ENCODE measurements around the gene SPATS1. TPM values are rescaled to one million over a fixed set of nuclear protein-coding genes. Genes with fewer than 3 reads are reported as not detected.

Gene SPATS1
- total RNA-seq, 1 donor from 2014 or later, result not detected

- Histone ChIP-seq H3K27me3 (ENCODE audit: insufficient read depth, low read length) (peaks cover 42% of the 10 kb centered on the region), H3K4me1 (ENCODE audit: insufficient read depth, low read length) (no peaks in the 10 kb centered on the region), H3K4me3 (ENCODE audit: insufficient read depth, low read depth, low read length) (no peak overlapping the region), H3K27ac (ENCODE audit: low read depth, low read length) (no peak overlapping the region), H3K36me3 (ENCODE audit: insufficient read depth, low read length) (no peaks in the 10 kb centered on the region), H3K79me2 (ENCODE audit: insufficient read depth, low read length) (no peaks in the 10 kb centered on the region), H3K9me3 (ENCODE audit: insufficient read depth, low read depth, low read length) (no peaks in the 10 kb centered on the region), H2AFZ (ENCODE audit: low read depth, low read length) (no peak overlapping the region), H4K20me1 (ENCODE audit: insufficient read depth, low read length) (no peaks in the 10 kb centered on the region), H3K4me2 (ENCODE audit: low read length) (no peak overlapping the region), H3K9ac (ENCODE audit: low read length) (no peak overlapping the region)
- H3K4me1 Mint-ChIP-seq (ENCODE audit: low read depth, unreplicated experiment), result no peaks in the 10 kb centered on the region
- no peaks in the 10 kb centered on the region for H3K36me3 Mint-ChIP-seq (ENCODE audit: low read depth, unreplicated experiment)
- FAIRE-seq (no peak), DNase-seq (ENCODE audit: low read depth) (no peak)
- peaks cover 41% of the 10 kb centered on the region for H3K27me3 Mint-ChIP-seq (ENCODE audit: low read depth, unreplicated experiment)
- no peak overlapping the region for H3K4me3 Mint-ChIP-seq (ENCODE audit: unreplicated experiment)
- H3K27ac Mint-ChIP-seq (ENCODE audit: unreplicated experiment), result no peak overlapping the region
- H3K9me3 Mint-ChIP-seq (ENCODE audit: unreplicated experiment), result no peaks in the 10 kb centered on the region
- TF ChIP-seq EZH2 (IDR thresholded peaks at IDR 0.05; ENCODE audit: insufficient read depth, low read length), result no peak
- TF ChIP-seq CTCF (IDR thresholded peaks at IDR 0.05; ENCODE audit: insufficient read depth, low read depth, low read length), result no peak
Observed at GRCh38 chr6:44329858-44330257, 12.6 kb upstream of the SPATS1 start.

GRCh38 chr6:44332585-44332984, 9.9 kb upstream of the SPATS1 start:
- H4K20me1 ChIP-seq (ENCODE audit: insufficient read depth, low read length), result no peaks in the 10 kb centered on the region
- H3K9me3 ChIP-seq (ENCODE audit: insufficient read depth, low read depth, low read length), result no peaks in the 10 kb centered on the region
- no peak overlapping the region for H3K27ac Mint-ChIP-seq (ENCODE audit: unreplicated experiment)
- peaks cover 52% of the 10 kb centered on the region for H3K27me3 Mint-ChIP-seq (ENCODE audit: low read depth, unreplicated experiment)
- no peak overlapping the region for H3K27ac ChIP-seq (ENCODE audit: low read depth, low read length)
- no peak overlapping the region for H3K4me2 ChIP-seq (ENCODE audit: low read length)
- no peaks in the 10 kb centered on the region for H3K9me3 Mint-ChIP-seq (ENCODE audit: unreplicated experiment)
- no peaks in the 10 kb centered on the region for H3K36me3 ChIP-seq (ENCODE audit: insufficient read depth, low read length)
- H3K9ac ChIP-seq (ENCODE audit: low read length), result no peak overlapping the region
- H3K4me3 ChIP-seq (ENCODE audit: insufficient read depth, low read depth, low read length), result no peak overlapping the region
- H3K4me3 Mint-ChIP-seq (ENCODE audit: unreplicated experiment), result no peak overlapping the region
- peak; percentile 27 for DNase-seq (ENCODE audit: low read depth)
- FAIRE-seq, result no peak
- H3K79me2 ChIP-seq (ENCODE audit: insufficient read depth, low read length), result no peaks in the 10 kb centered on the region
- H2AFZ ChIP-seq (ENCODE audit: low read depth, low read length), result peak overlapping the region; percentile 39
- no peaks in the 10 kb centered on the region for H3K4me1 ChIP-seq (ENCODE audit: insufficient read depth, low read length)
- TF ChIP-seq EZH2 (IDR thresholded peaks at IDR 0.05; ENCODE audit: insufficient read depth, low read length) (no peak), CTCF (IDR thresholded peaks at IDR 0.05; ENCODE audit: insufficient read depth, low read depth, low read length) (no peak)
- H3K4me1 Mint-ChIP-seq (ENCODE audit: low read depth, unreplicated experiment), result no peaks in the 10 kb centered on the region
- H3K27me3 ChIP-seq (ENCODE audit: insufficient read depth, low read length), result peaks cover 33% of the 10 kb centered on the region
- no peaks in the 10 kb centered on the region for H3K36me3 Mint-ChIP-seq (ENCODE audit: low read depth, unreplicated experiment)

DNA sequence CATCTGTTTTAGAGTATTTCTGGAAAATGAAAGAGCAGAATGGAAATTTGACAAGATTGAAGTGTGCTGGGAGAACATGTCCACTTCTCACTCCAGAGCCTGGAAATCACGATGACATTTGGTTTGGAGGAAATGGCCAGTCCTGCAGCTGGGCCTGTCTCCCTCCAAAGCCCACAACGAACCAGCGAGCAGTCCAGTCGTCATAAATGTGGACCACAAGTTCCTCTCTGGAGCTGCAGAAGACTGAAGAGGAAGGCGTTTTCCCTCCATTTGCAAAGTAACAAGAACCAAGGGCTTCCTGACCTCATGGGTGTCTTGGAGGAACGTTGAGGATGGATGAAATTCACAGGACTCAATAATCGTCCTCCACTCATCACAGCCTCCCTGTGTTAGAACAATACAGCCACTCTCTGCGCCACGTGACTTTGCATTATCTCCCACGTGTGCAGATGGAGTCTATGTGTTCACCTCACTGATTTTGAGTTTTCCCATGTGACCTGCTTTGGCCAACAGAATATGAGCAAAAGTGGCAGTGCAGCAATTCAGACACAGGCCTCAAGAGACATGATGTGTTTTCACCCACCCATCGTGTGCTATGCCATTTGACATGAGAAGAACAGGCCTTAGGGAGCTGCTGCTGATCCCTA, 9.1 kb upstream of the SPATS1 start:
- no peak for TF ChIP-seq EZH2 (IDR thresholded peaks at IDR 0.05; ENCODE audit: insufficient read depth, low read length)
- TF ChIP-seq CTCF (IDR thresholded peaks at IDR 0.05; ENCODE audit: insufficient read depth, low read depth, low read length), result no peak
- Histone ChIP-seq H3K27me3 (ENCODE audit: insufficient read depth, low read length) (peaks cover 26% of the 10 kb centered on the region), H3K9ac (ENCODE audit: low read length) (no peak overlapping the region), H3K4me3 (ENCODE audit: insufficient read depth, low read depth, low read length) (no peak overlapping the region), H3K4me2 (ENCODE audit: low read length) (no peak overlapping the region), H2AFZ (ENCODE audit: low read depth, low read length) (no peak overlapping the region), H4K20me1 (ENCODE audit: insufficient read depth, low read length) (no peaks in the 10 kb centered on the region), H3K27ac (ENCODE audit: low read depth, low read length) (no peak overlapping the region), H3K79me2 (ENCODE audit: insufficient read depth, low read length) (no peaks in the 10 kb centered on the region), H3K9me3 (ENCODE audit: insufficient read depth, low read depth, low read length) (no peaks in the 10 kb centered on the region), H3K4me1 (ENCODE audit: insufficient read depth, low read length) (no peaks in the 10 kb centered on the region), H3K36me3 (ENCODE audit: insufficient read depth, low read length) (no peaks in the 10 kb centered on the region)
- Mint-ChIP-seq H3K27ac (ENCODE audit: unreplicated experiment) (no peak overlapping the region), H3K4me1 (ENCODE audit: low read depth, unreplicated experiment) (no peaks in the 10 kb centered on the region), H3K27me3 (ENCODE audit: low read depth, unreplicated experiment) (peaks cover 49% of the 10 kb centered on the region), H3K4me3 (ENCODE audit: unreplicated experiment) (no peak overlapping the region), H3K36me3 (ENCODE audit: low read depth, unreplicated experiment) (no peaks in the 10 kb centered on the region), H3K9me3 (ENCODE audit: unreplicated experiment) (no peaks in the 10 kb centered on the region)
- no peak for FAIRE-seq
- no peak for DNase-seq (ENCODE audit: low read depth)

All from astrocyte (in vitro differentiated cells and primary cell).